Measurements from ENCODE around the gene LCE2B. TPM values are rescaled to one million over a fixed set of nuclear protein-coding genes. Genes with fewer than 3 reads are reported as not detected.

LCE2B gene
- total RNA-seq, 1 donor from 2014 or later, result not detected

- H4K20me1 ChIP-seq (ENCODE audit: insufficient read depth, low read length), result no peaks in the 10 kb centered on the region
- no peaks in the 10 kb centered on the region for H3K79me2 ChIP-seq (ENCODE audit: insufficient read depth, low read length)
- H3K36me3 ChIP-seq (ENCODE audit: insufficient read depth, low read length), result no peaks in the 10 kb centered on the region
- H2AFZ ChIP-seq (ENCODE audit: low read depth, low read length), result no peak overlapping the region
- H3K27ac Mint-ChIP-seq (ENCODE audit: unreplicated experiment), result no peak overlapping the region
- no peak for TF ChIP-seq CTCF (IDR thresholded peaks at IDR 0.05; ENCODE audit: insufficient read depth, low read depth, low read length)
- DNase-seq (ENCODE audit: low read depth) (no peak), FAIRE-seq (no peak)
- H3K4me3 Mint-ChIP-seq (ENCODE audit: unreplicated experiment), result no peak overlapping the region
- no peak overlapping the region for H3K9ac ChIP-seq (ENCODE audit: low read length)
- peaks cover 3% of the 10 kb centered on the region for H3K27me3 Mint-ChIP-seq (ENCODE audit: low read depth, unreplicated experiment)
- H3K4me1 ChIP-seq (ENCODE audit: insufficient read depth, low read length), result no peaks in the 10 kb centered on the region
- no peaks in the 10 kb centered on the region for H3K9me3 ChIP-seq (ENCODE audit: insufficient read depth, low read depth, low read length)
- H3K36me3 Mint-ChIP-seq (ENCODE audit: low read depth, unreplicated experiment), result no peaks in the 10 kb centered on the region
- H3K4me1 Mint-ChIP-seq (ENCODE audit: low read depth, unreplicated experiment), result no peaks in the 10 kb centered on the region
- H3K4me3 ChIP-seq (ENCODE audit: insufficient read depth, low read depth, low read length), result no peak overlapping the region
- H3K4me2 ChIP-seq (ENCODE audit: low read length), result no peak overlapping the region
- H3K27me3 ChIP-seq (ENCODE audit: insufficient read depth, low read length), result no peaks in the 10 kb centered on the region
- no peak overlapping the region for H3K27ac ChIP-seq (ENCODE audit: low read depth, low read length)
- no peaks in the 10 kb centered on the region for H3K9me3 Mint-ChIP-seq (ENCODE audit: unreplicated experiment)
Observed at GRCh38 chr1:152656459-152656858, 29.5 kb upstream of the LCE2B start.

- Mint-ChIP-seq H3K9me3 (ENCODE audit: unreplicated experiment) (no peaks in the 10 kb centered on the region), H3K4me3 (ENCODE audit: unreplicated experiment) (no peak overlapping the region)
- no peaks in the 10 kb centered on the region for H3K9me3 ChIP-seq (ENCODE audit: insufficient read depth, low read depth, low read length)
Observed at GRCh38 chr1:152657677-152658076, 28.2 kb upstream of the LCE2B start.

GRCh38 chr1:152658649-152659048 is 27.3 kb upstream of the LCE2B start:
- Histone ChIP-seq H3K4me1 (ENCODE audit: insufficient read depth, low read length) (no peaks in the 10 kb centered on the region), H3K36me3 (ENCODE audit: insufficient read depth, low read length) (no peaks in the 10 kb centered on the region), H3K4me3 (ENCODE audit: insufficient read depth, low read depth, low read length) (no peak overlapping the region), H4K20me1 (ENCODE audit: insufficient read depth, low read length) (no peaks in the 10 kb centered on the region), H3K27ac (ENCODE audit: low read depth, low read length) (no peak overlapping the region), H3K9ac (ENCODE audit: low read length) (no peak overlapping the region), H3K27me3 (ENCODE audit: insufficient read depth, low read length) (no peaks in the 10 kb centered on the region), H3K79me2 (ENCODE audit: insufficient read depth, low read length) (no peaks in the 10 kb centered on the region), H3K4me2 (ENCODE audit: low read length) (no peak overlapping the region), H2AFZ (ENCODE audit: low read depth, low read length) (no peak overlapping the region), H3K9me3 (ENCODE audit: insufficient read depth, low read depth, low read length) (no peaks in the 10 kb centered on the region)
- H3K36me3 Mint-ChIP-seq (ENCODE audit: low read depth, unreplicated experiment), result no peaks in the 10 kb centered on the region
- H3K9me3 Mint-ChIP-seq (ENCODE audit: unreplicated experiment), result no peaks in the 10 kb centered on the region
- TF ChIP-seq CTCF (IDR thresholded peaks at IDR 0.05; ENCODE audit: insufficient read depth, low read depth, low read length), result no peak
- TF ChIP-seq EZH2 (IDR thresholded peaks at IDR 0.05; ENCODE audit: insufficient read depth, low read length), result no peak
- no peak overlapping the region for H3K4me3 Mint-ChIP-seq (ENCODE audit: unreplicated experiment)
- H3K4me1 Mint-ChIP-seq (ENCODE audit: low read depth, unreplicated experiment), result no peaks in the 10 kb centered on the region
- no peak for DNase-seq (ENCODE audit: low read depth)
- no peak overlapping the region for H3K27ac Mint-ChIP-seq (ENCODE audit: unreplicated experiment)
- FAIRE-seq, result no peak
- peaks cover 7% of the 10 kb centered on the region for H3K27me3 Mint-ChIP-seq (ENCODE audit: low read depth, unreplicated experiment)

More at GRCh38 chr1:152657677-152658076, 28.2 kb upstream of the LCE2B start:
- H3K4me3 ChIP-seq (ENCODE audit: insufficient read depth, low read depth, low read length), result no peak overlapping the region
- Mint-ChIP-seq H3K27ac (ENCODE audit: unreplicated experiment) (no peak overlapping the region), H3K27me3 (ENCODE audit: low read depth, unreplicated experiment) (peaks cover 4% of the 10 kb centered on the region), H3K36me3 (ENCODE audit: low read depth, unreplicated experiment) (no peaks in the 10 kb centered on the region), H3K4me1 (ENCODE audit: low read depth, unreplicated experiment) (no peaks in the 10 kb centered on the region)
- H3K4me2 ChIP-seq (ENCODE audit: low read length), result no peak overlapping the region
- DNase-seq (ENCODE audit: low read depth), result no peak
- H2AFZ ChIP-seq (ENCODE audit: low read depth, low read length), result no peak overlapping the region
- H3K79me2 ChIP-seq (ENCODE audit: insufficient read depth, low read length), result no peaks in the 10 kb centered on the region
- no peak for FAIRE-seq
- no peaks in the 10 kb centered on the region for H3K27me3 ChIP-seq (ENCODE audit: insufficient read depth, low read length)
- no peak overlapping the region for H3K27ac ChIP-seq (ENCODE audit: low read depth, low read length)
- no peak overlapping the region for H3K9ac ChIP-seq (ENCODE audit: low read length)
- H3K36me3 ChIP-seq (ENCODE audit: insufficient read depth, low read length), result no peaks in the 10 kb centered on the region
- TF ChIP-seq EZH2 (IDR thresholded peaks at IDR 0.05; ENCODE audit: insufficient read depth, low read length) (no peak), CTCF (IDR thresholded peaks at IDR 0.05; ENCODE audit: insufficient read depth, low read depth, low read length) (no peak)
- H4K20me1 ChIP-seq (ENCODE audit: insufficient read depth, low read length), result no peaks in the 10 kb centered on the region
- H3K4me1 ChIP-seq (ENCODE audit: insufficient read depth, low read length), result no peaks in the 10 kb centered on the region
